OCI-LY7 (cell line): ENCODE measurements around the gene BORCS6. TPM values are rescaled to one million over a fixed set of nuclear protein-coding genes. Genes with fewer than 3 reads are reported as not detected.

ENCODE experiments used
- BruUV-seq: library from RNA; stranded (reverse); fragments of 400-500 nt; replicated peaks from 2 replicates; lab custom pipeline; 2021; lab: Mats Ljungman, UMichigan
- CTCF ChIA-PET: fragments of 300-600 bp; sonication (Branson Sonifier 250); formaldehyde crosslinking; loops from one replicate; lab custom pipeline; 2022; ENCODE audit warnings: antibody characterized with exemption; ENCODE audit not compliant: unreplicated experiment; lab: Charles Lee
- POLR2A ChIA-PET: fragments of 300-600 bp; sonication (Branson Sonifier 250); formaldehyde crosslinking; loops from one replicate; lab custom pipeline; 2022; ENCODE audit warnings: antibody characterized with exemption; lab: Charles Lee
- DNase-seq: peaks from one replicate; pipeline ENCODE4 v3.0.0-alpha.2; 2015; ENCODE audit warnings: low spot score
- H2AFZ ChIP-seq: fragments of 200-600 bp; sonication (generic), shearing (Covaris generic); 2 replicates; pipeline ENCODE4 v1.6.1; 2014; ENCODE audit warnings: mild to moderate bottlenecking, antibody characterized with exemption, low read length, moderate library complexity
- H3K27ac ChIP-seq: fragments of 200-600 bp; sonication (generic); 2 replicates; pipeline ENCODE4 v1.5.1; 2014; ENCODE audit warnings: mixed run types, low read depth, mild to moderate bottlenecking, moderate library complexity, low read length, inconsistent platforms; ENCODE audit not compliant: poor library complexity, severe bottlenecking
- H3K36me3 ChIP-seq: fragments of 200-600 bp; sonication (generic); 2 replicates; pipeline ENCODE4 v1.6.1; 2014; ENCODE audit warnings: mild to moderate bottlenecking, antibody characterized with exemption, low read length, moderate library complexity, mixed read lengths; ENCODE audit not compliant: insufficient read depth
- H3K4me1 ChIP-seq: fragments of 200-600 bp; sonication (generic); 2 replicates; pipeline ENCODE4 v1.5.1; 2014; ENCODE audit warnings: mild to moderate bottlenecking, low read length; ENCODE audit not compliant: insufficient read depth, poor library complexity, severe bottlenecking
- H3K4me2 ChIP-seq: fragments of 200-600 bp; sonication (generic); 2 replicates; pipeline ENCODE4 v1.6.1; 2014; ENCODE audit warnings: mild to moderate bottlenecking, low read length
- H3K4me3 ChIP-seq: fragments of 200-600 bp; sonication (generic); 2 replicates; pipeline ENCODE4 v1.5.1; 2014; ENCODE audit warnings: mild to moderate bottlenecking, low read depth, low read length; ENCODE audit not compliant: poor library complexity, severe bottlenecking
- H3K79me2 ChIP-seq: fragments of 200-600 bp; sonication (generic); 2 replicates; pipeline ENCODE4 v1.6.1; 2016; ENCODE audit warnings: low read depth, mild to moderate bottlenecking, low read length, moderate library complexity, mixed read lengths; ENCODE audit not compliant: insufficient read depth
- H3K9me2 ChIP-seq: fragments of 200-600 bp; sonication (generic); 2 replicates; pipeline ENCODE4 v1.6.1; 2016; ENCODE audit warnings: mild to moderate bottlenecking, low read length, mixed read lengths; ENCODE audit not compliant: insufficient read depth
- H3K9me3 ChIP-seq: fragments of 200-600 bp; sonication (generic); 2 replicates; pipeline ENCODE4 v1.6.1; 2014; ENCODE audit warnings: mild to moderate bottlenecking, mixed run types, low read length, mixed read lengths
- H4K20me1 ChIP-seq: fragments of 200-600 bp; sonication (generic); 2 replicates; pipeline ENCODE4 v1.6.1; 2014; ENCODE audit warnings: mild to moderate bottlenecking, antibody characterized with exemption, low read length, moderate library complexity, mixed read lengths; ENCODE audit not compliant: insufficient read depth
- CTCF ChIP-seq: fragments of 200-600 bp; sonication (generic); conservative IDR thresholded peaks from 2 replicates; pipeline ENCODE4 v1.5.1; 2014; ENCODE audit warnings: mild to moderate bottlenecking, antibody characterized with exemption, low read length, moderate library complexity, mixed read lengths
- EZH2phosphoT487 ChIP-seq: fragments of 200-600 bp; sonication (generic); IDR thresholded peaks from 2 replicates; pipeline ENCODE4 v1.6.1; 2018; ENCODE audit warnings: low read depth, borderline replicate concordance, mild to moderate bottlenecking, mixed run types, antibody characterized with exemption, low read length, moderate library complexity, mixed read lengths
- intact Hi-C: fragments of 100-400 bp; cut with micrococcal nuclease; formaldehyde crosslinking; loops from one replicate; pipeline ENCODE4 v1.10.0; 2022; ENCODE audit not compliant: unreplicated experiment
- total RNA-seq, 2 experiments: library from RNA; depleted of rRNA in 1 of 2; stranded (reverse); fragments of >200 nt in 1 of 2; shearing (Covaris generic) in 1 of 2; gene quantifications; 2 replicates each; pipeline ENCODE4 v1.2.3, GENCODE V29; 2014 to 2022

BORCS6 gene
- total RNA-seq, 2 experiments from 2014 or later = 12.7 to 13.9 TPM

DNA sequence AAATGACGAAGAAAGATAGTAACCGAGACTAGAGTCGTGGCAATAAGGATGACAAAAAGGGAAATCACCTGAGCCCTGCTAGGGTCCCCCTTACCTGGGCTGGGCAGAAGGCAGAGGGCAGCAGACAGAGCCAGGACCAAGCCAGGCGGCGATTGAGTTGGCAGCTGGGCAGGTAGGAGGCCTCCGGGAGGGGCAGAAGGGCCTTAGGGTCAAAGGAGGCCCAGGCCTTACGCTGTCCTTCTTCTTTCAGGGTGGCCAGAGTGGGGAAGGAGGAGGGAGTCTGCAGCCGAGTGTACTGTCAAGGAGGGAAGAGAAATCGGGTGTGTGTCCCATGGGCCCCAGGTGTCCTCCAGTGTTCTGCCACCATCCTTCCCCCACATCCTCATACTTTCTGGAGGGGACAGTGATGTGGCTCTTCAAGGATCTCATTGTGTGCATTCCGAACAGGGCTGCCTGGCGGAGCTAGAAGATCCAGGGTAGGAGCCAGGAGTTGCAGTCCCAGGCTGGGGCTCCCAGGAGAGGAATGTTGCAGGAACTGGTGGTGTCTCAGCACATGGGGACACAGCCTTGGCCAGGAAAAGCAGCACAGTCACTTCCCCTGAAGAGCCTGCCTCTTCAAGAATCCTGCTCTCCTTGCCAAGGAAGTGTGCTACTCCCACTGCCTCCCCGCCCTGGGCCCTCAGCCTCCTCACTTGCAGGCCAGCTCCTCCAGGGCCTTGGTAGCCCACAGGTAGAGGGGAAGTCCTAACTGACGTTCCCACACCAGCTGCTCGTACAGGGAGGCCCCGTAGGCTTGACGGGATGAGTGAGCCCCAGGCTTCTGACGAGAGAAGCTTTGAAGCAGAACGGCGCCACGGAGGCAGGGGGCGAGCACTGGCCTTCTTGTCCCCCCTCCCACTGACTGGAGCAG, 44.6 kb upstream of the BORCS6 start:
- Histone ChIP-seq H3K36me3 (peaks cover 96% of the 10 kb centered on the region), H2AFZ (no peak overlapping the region), H3K4me2 (no peak overlapping the region), H3K9me3 (no peaks in the 10 kb centered on the region), H4K20me1 (no peaks in the 10 kb centered on the region), H3K4me1 (no peaks in the 10 kb centered on the region), H3K9me2 (no peaks in the 10 kb centered on the region), H3K27ac (no peak overlapping the region), H3K4me3 (no peak overlapping the region), H3K79me2 (no peaks in the 10 kb centered on the region)
- intact Hi-C loops = no loop called here
- ChIA-PET CTCF (interaction anchor here (0.6 kb wide), 1 partner anchor 58 kb away, joined by 3 read pairs; no protein-coding TSS in a partner anchor), POLR2A (interaction anchor here (1.4 kb wide), 1 partner anchor 60 kb away, joined by 4 read pairs; the partner anchor contains the start of gene SLC25A35)
- TF ChIP-seq CTCF = no peak
- no peak for TF ChIP-seq EZH2phosphoT487
- BruUV-seq = no TSS peak
- DNase-seq = no peak

DNA sequence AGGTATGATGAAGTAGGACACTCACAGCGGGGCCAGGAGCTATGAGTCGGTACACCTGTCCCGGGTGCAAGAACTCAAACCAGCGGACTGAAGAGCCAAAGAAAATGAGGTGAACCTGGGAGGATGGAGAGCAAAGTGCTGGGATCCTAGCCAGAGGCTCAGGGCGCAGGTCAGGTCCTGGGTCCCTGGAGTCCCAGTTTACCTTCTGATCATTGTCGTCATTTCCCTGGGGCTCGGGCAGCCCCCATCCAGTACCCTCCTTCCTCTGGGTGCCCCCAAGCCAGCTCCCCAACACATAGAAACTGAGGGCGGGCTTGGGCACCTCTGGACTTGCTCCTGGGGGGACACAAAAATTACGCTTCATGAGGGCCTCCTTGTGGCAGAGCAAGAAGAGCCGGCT, 41.7 kb upstream of the BORCS6 start:
- intact Hi-C loops = no loop called here
- no peak overlapping the region for H2AFZ ChIP-seq
- H3K4me3 ChIP-seq = no peak overlapping the region
- no peak overlapping the region for H3K4me2 ChIP-seq
- no TSS peak for BruUV-seq
- H3K9me2 ChIP-seq = no peaks in the 10 kb centered on the region
- no peak for TF ChIP-seq CTCF
- TF ChIP-seq EZH2phosphoT487 = no peak
- no peaks in the 10 kb centered on the region for H3K9me3 ChIP-seq
- CTCF ChIA-PET = no interaction called here
- no peaks in the 10 kb centered on the region for H3K79me2 ChIP-seq
- DNase-seq = no peak
- no peaks in the 10 kb centered on the region for H4K20me1 ChIP-seq
- H3K4me1 ChIP-seq = no peaks in the 10 kb centered on the region
- no peak overlapping the region for H3K27ac ChIP-seq
- POLR2A ChIA-PET = no interaction called here
- H3K36me3 ChIP-seq = peaks cover 100% of the 10 kb centered on the region

- TF ChIP-seq CTCF (no peak), EZH2phosphoT487 (no peak)
- Histone ChIP-seq H3K9me2 (no peaks in the 10 kb centered on the region), H3K4me3 (no peak overlapping the region), H3K27ac (no peak overlapping the region), H3K4me1 (peaks cover 11% of the 10 kb centered on the region), H3K4me2 (no peak overlapping the region), H3K9me3 (no peaks in the 10 kb centered on the region), H3K79me2 (no peaks in the 10 kb centered on the region), H2AFZ (no peak overlapping the region), H3K36me3 (peaks cover 70% of the 10 kb centered on the region), H4K20me1 (no peaks in the 10 kb centered on the region)
- no TSS peak for BruUV-seq
- DNase-seq = no peak
- POLR2A ChIA-PET = interaction anchor here (0.6 to 1.0 kb wide), 4 partner anchors 8 to 68 kb away, joined by 3 to 7 read pairs (median 4); partner anchors contain the start of genes CTC1 and SLC25A35
- intact Hi-C loops = no loop called here
- CTCF ChIA-PET = no interaction called here
Measured at GRCh38 chr17:8227238-8227581, 37.2 kb upstream of the BORCS6 start.
